Activated T-cell treated with anti-CD3 and anti-CD28 coated beads, Interleukin-2, amount 50 U/mL, for 48 hours (primary cell): ENCODE results near the gene QRFP.
"Not testable (repeated sequence)": the region's sequence is repeated elsewhere in the genome, so short reads cannot be mapped to it uniquely, and the experiment has no call there.

Source experiments
- DNase-seq, 2 experiments: peaks; one replicate each; pipeline ENCODE4 v3.0.0-alpha.2; 2020

Gene QRFP

DNA sequence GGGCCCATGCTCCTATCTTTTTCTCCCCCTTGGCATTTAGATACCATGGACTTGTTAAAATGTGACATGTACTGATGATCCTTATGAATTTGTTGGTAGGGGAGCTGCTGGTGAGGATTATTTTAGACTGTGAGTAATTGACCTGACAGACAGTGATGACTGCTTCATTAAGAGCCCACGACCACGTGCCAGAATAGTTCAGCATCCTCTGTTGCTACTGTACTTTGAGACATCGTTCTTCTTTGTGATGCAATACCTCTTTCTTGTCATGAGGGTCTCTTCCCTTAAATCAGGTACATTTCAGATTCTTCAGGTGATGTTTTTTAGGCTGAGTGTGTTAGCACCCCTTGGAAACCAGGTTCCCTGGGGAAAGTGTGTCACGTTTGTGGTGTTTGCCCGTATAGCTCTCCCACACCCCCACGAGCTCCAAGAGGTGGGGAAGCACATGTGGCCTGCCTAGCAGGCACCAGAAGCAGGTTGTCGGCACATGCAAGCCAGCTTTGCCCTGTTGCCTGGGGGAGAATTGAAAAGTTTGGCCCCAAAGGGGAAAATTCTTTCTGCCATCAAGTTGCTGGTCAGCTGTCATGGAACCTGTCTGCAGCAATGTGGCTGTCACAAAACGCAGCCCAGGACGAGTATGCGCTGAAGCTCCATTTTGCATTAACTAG lies 25.1 kb downstream of the QRFP start:
- no peak for DNase-seq

DNA sequence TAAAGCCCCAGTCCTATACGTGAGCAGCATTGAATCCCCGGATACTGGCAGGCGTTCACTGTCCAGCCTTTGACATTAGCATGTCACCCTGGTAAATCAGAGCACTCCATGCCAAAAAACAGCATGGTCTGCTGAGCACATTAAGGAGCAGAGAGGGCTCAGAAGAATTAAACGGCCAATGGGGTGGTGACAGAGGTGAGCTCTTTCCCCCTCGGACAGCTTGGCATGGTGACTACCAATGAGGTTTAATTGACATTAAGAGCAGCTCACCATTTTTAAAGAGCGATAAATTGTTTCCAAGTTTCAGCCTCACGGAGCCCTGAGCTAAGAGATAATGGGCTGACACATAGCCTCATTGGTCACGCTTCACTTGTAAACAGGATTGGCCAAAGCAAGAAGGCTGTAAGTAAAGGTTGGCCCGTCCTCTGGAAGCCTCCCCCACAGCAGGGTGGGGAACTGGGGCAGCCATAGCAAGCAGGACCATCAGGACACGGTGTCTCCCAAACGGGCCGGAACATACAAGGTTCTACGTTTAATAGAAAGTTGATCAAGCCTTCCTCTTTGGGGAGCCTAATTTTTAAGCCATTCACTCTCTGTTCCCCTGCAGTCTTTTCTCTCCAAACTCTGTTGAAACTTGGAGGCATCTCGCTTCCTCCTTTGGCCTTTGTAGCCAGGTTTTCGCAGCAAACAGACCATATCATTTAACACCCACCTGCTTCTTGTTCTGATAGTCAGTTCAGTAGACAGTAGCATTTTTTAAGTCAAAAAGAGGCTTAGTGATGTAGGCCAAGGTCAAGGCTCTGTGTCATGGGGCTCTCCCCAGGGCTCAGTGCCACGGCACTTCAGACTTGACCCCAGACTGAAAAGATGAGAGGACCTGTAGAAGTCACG lies 25.9 kb downstream of the QRFP start:
- DNase-seq, result no peak

DNA sequence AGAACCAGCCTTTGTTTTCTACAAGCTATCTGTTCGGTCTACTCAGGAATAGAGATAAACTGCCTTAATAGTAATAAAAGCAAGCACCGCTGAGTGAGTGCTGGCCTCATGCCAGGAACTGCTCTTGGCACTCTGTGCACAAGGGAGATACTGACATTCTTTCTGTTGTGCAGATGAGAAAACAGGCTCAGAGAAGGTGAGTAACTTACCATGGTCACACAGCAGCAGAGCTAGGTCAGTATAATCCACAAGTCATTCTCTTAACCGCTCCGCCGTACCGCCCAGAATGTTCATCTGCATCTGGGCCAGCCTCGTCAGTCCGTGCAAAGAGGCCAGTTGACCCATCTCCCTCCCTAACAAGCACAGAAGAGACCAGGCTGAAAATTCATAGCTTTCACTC lies 27.4 kb downstream of the QRFP start:
- DNase-seq, result no peak

DNA sequence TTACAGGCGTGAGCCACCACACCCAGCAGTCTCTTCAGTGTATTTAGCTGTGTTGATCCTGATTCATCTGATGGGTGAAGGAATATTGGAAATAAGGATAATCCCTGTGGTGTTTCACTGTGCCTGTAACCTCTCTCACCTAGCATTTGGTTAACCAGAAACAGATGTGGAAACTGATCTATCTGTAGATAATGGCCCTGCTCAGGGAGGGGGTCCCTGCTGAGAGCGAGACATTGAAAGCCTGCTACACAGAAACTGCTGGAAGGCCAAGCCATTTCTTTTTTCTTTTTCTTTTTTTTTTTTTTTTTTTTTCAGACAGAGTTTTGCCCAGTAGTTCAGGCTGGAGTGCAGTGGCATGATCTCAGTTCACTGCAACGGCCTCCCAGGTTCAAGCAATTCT lies 28.4 kb downstream of the QRFP start:
- no peak for DNase-seq

DNA sequence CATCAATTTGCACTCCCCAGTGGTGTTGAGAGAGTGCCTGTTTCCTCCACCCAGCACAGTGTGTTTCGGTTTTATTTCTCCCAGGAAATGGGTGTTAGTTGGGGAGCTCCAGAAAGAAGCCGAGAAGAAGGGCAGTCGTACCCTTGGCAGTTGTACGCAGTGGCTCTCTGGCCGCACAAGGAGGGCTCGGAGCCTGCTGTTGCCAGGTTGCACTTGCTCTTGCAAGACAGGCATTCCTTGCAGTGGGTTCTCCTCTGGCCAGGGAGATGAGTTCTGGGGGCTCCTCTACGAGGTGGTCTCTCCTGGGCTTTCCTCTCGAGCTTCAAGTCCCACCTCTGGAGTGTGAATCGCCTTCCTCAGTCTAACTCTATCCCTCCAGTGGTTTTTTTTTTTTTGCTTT lies 29.1 kb downstream of the QRFP start:
- no peak for DNase-seq

DNA sequence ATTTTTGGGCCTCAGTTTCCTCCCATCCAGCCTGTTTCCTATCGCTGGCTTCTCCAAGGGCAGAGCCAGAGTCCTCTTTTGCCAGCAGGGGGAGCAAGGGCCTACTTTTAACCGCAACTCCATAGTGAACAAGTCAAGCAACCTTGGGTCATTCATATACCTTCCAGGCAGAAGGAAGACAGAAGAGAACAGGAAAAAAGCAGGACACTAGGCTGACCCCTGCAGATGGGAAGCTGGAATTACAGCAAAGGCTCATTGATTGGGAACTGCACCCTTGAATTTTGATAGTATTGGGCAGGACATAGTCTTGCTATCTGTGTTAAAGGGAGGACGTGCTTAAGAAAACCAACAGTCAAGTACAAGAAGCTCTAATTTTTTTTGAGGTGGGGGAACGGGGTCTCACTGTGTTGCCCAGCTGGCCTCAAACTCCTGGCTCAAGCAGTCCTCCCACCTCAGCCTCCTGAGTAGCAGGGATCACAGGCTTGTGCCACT lies 30.1 kb downstream of the QRFP start:
- DNase-seq, result peak; percentile 72 to 73

DNA sequence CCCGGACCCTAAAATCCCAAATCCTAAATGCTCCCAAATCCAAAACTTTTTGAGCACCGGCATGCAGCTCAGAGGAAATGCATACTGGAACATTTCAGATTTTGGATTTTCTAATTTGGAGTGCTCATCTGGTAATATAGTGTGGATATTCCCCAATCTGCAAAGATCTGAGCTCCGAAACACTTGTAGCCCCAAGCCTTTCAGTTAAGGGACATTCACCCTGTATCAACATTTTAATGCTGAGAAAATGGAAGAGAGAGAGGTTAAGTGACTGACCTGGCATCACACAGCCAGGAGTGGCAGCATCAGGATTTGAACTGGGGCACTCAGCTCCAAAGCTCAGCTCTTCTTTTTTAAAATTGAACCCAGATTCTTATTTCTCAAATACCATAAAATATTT lies 30.7 kb downstream of the QRFP start:
- no peak for DNase-seq

DNA sequence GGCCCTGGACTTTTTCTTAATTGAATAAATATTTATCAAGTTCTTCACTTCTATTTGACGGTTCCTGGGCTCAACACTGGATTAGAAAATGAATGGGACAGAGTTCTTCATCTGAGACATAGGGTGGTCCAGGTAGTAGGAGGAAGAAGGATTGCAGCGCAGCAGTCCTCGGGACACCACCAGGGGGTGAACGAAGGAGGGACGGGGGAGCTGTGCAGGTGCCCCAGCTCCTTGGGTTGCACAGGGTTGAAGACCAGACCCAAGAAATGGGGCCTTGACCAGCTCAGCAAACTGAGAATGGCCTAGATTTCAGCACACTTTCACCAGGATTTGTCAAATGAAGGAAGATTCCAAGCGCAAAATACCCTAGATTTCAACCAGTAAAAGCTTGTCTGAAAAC lies 32.1 kb downstream of the QRFP start:
- DNase-seq, result no peak

DNA sequence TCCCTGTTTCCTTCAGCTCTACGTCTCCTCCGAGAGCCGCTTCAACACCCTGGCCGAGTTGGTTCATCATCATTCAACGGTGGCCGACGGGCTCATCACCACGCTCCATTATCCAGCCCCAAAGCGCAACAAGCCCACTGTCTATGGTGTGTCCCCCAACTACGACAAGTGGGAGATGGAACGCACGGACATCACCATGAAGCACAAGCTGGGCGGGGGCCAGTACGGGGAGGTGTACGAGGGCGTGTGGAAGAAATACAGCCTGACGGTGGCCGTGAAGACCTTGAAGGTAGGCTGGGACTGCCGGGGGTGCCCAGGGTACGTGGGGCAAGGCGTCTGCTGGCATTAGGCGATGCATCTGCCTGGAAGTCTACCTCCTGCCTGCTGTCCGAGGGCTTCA lies 33.9 kb downstream of the QRFP start:
- no peak for DNase-seq

DNA sequence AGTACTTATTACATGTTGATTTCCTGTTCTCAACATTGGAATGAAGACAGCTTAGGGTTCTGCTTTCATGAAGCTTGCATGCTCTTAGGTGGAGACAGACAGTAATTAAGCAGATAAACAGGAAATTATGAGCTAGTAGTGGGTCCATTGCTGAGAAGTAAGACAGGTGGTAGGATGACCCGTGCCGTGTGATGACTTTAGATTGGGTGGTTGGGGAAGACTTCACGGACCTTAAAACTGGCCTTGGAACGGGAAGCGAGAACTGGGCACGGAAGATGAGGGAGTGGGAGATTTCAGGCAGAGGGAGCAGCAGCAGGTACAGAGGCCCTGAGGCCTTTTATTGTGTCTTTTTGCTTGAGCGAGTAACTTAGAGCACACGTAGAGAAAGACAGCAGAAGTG lies 34.4 kb downstream of the QRFP start:
- no peak for DNase-seq

DNA sequence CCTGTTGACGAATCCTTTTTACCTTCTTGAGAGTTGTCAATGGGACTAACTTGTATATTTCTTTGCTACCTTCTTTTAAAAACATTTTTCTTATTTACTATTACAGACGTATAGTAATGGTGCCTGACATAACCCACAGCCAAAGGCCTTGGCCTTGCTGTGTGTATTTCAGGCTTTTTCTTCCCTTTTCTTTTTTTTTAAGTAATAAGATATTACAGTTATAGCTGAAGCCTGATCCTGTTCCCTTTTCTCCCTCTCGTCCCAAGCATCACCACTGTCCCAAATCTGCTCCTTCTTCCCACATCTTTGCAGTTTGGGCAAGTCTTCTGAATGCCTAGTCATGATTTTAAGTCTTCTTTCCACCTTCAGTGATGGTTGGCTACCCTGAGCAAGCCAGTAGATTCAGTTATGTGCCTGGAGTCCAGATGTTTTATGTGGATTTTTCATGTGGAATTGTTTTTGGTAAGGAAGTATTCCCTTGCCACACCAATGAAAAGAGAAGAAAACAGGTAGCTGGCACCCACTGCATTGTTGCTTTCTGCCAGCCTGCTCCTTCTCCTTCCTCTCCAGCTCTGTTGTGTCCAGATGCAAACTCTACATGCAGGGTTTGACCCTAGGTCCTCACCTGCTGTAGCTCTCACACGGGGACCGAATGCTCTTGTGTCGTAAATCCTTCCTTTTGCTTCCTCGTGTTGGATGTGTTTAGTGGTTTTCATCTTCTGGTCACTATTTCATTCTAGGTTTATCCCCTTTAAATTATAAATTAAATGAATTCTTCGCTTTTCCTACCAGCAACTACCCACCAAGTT lies 35.0 kb downstream of the QRFP start:
- no peak for DNase-seq

DNA sequence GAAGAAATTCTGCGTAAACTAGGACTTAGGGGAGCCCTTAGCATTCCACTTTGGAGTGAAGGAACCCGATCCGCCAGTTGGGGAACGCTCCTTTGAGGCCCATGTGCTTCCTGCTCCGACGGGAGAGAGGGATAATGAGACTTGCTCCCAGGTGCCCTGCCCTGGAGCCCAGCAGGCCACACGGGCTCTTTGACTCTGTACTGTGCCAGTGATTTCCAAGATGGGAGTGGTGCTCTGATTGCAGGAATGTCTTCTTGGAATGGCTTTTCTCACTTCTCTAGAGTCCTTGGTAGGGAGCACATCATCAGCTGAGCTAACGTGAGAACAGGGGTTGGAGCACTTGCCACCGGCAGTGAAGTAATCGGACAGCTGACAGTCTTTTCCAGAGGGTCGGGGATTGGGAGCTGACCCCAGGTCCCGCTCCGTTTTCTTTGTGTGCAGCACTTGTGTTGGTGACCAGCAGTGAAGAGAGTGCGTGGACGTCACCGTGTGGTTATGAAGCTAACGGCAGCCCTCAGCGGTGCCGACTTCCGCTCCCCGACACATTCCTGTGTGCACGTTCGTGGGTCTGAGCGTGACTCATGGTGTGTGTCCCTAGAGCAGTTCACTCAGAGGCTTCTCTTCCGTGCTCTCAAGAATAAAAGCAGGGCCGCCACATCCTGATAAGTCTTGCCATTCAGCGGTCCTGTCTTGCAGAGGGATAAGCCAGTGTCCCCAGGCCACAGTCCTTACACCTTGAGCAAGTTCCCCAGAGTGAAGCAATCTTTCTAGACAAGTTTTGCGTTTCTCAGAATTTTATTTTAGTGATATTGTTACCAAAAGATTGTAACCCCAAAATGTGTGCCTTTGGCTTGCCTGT lies 35.9 kb downstream of the QRFP start:
- DNase-seq, result no peak

DNA sequence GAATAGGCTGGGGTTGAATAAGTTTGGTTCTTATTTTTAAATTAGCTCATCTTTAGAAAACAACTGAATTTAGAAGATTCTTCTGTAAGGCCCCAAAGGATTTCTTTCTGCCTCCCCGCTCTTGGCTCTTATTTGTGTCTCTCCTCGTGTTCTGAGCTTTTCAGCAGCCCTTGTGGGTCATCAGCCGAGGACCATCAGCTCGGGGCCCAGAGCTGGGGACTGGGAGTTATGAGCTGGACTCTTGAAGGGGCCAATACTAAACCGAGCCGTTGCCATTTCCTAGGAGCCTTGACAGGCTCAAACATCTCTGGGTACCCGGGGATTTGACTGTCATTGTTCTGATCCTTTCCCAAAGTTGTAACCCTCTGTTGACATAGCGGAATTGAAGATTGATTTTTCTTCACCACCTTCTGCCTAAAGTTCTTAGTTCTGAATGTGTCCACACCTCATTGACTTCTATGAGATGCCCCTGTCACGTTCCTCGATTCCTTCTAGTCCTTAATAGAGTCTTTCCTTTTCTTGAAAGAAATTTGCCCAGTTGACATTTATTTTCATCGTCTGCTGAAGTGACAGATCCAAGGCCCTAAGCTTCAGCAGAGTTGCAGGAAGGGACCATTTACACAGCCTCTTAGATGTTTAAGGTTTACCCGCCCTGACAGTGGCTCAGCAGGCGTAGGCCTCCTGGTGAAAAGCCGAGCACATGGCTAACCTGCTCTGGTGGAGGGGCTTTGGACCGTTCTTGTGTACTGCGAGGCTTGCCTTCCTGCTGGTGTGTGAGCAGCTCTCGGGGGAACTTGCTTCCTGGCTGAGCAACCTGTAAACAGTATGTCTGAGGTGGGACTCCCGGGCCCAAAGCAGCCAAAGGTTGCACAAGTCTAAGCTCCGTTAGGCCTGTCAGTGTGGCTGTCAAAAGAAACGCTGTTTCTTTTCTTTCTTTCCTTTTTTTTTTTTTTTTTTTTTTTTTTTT lies 37.6 kb downstream of the QRFP start:
- DNase-seq, result no peak

DNA sequence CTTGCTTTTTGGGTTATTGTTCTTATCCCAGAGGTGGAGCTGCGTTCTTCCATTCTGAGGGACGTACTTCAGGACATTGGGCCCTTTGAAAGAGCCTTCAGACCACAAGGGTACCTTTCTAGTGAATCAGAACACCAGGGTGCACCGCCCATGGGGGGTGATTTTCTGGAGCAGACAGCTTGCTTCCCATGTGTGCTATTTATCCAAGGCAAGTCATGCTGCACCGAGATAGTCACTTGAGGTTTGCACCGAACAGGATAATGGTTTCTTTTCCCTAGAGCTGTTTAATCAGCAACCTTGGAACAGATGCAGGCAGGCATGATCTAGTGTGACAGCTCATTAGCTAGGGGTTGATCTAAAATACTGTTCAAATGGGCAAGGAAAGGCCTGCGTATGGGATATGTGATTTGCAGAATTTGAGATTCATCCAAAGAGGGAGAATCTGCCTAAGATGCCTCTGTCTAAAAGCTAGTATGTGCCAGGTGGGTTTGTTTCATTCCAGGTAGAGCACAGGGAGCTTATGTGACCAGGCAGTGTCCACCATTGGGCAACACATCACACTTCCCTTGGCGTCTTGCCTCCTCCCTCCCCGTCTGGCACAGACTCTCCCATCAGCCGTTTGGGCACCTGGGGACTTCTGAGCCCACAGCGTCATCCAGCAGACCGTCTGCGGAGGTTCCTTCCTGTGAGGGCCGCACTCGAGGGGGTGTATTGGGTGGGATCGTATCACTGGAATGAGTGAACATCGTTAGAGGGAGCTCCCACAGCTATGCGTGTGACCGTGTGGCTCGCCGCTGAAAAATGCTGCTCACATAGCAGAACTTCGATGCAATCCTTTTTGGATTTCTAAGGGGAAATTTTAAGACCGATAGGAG lies 38.5 kb downstream of the QRFP start:
- no peak for DNase-seq

DNA sequence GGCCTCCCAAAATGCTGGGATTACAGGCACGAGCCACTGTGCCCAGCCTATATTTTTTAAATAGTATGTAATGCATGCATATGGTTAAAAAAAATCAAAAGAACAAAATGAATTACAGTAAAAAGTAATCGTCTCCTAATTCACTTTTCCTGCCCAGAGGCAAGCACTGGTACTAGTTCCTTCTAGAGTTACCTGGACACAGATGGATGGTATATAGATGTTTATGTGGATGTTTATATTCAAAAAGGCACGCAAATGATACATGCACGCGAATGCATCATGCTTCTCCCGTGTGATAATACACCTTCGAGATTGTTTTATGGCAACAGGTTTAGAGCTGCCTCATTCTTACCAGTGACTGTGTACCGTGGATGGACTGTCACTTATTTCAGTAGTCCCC lies 40.1 kb downstream of the QRFP start:
- DNase-seq, result no peak

DNA sequence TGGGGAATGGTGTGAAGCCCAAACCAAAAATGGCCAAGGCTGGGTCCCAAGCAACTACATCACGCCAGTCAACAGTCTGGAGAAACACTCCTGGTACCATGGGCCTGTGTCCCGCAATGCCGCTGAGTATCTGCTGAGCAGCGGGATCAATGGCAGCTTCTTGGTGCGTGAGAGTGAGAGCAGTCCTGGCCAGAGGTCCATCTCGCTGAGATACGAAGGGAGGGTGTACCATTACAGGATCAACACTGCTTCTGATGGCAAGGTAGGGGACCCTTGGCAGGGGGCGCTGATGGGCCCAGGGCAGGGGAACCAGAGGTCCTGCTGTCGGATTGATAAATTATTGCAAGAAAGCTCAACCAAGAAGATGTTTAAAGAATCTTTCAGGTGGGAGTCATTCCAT lies 41.8 kb downstream of the QRFP start:
- no peak for DNase-seq

DNA sequence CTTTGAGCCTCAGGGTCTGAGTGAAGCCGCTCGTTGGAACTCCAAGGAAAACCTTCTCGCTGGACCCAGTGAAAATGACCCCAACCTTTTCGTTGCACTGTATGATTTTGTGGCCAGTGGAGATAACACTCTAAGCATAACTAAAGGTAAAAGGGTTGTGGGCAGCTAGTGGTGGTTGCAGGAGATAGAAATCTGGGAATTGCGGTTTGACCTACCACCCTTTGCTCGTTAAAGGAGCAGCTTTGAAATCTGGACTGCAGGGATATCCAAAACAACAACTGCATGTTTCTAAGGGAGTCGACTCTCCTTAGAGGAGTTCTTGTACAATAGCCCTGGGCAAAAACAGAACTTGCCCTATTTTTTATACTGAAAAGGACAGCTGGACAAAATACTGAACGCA lies 42.5 kb downstream of the QRFP start:
- DNase-seq, result no peak

DNA sequence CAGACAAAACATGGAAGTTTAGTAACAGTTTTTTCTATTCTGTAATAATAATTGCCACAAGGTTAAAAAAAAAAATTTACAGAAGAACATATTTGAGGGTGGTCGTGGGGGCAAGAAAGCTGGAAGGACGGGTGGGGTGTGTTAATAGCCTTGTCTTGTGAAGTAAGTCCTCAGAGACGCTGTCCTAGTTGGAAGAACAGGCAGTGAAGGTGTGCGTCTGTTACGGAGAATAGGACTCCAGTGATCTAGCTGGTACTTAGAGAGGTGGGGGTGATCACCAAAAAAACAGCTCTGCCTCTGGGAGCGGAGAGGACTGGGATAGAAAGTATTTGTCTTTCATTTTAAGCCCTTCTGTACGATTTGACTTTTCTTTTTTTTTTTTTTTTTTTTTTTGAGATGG lies 43.8 kb downstream of the QRFP start:
- DNase-seq, result no peak

DNA sequence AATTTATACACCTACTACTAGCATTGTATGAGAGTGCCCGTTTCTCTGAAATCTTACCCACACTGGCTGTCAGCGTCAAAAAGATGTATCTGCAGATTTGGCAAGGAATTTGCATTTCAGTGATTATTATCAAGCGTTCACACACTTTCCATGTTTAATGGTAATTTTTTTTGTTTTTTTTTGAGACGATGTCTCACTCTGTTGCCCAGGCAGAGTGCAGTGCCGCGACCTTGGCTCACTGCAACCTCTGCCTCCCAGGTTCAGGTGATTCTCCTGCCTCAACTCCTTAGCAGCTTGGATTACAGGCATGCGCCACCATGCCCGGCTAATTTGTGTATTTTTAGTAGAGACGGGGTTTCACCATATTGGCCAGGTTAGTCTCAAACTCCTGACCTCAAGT lies 47.3 kb downstream of the QRFP start:
- no peak for DNase-seq

DNA sequence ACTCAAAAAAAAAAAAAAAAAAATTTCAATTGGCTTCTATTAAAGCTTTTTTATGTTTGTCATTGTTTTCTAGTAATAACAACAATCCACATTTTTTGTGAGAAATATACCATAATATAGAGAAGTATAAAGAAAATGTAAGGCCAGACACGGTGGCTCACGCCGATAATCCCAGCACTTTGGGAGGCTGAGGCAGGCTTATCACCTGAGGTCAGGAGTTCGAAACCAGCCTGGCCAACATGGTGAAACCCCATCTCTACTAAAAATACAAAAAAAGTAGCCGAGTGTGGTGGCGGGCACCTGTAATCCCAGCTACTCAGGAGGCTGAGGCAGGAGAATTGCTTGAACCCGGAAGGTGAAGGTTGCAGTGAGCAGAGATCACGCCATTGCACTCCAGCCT lies 48.1 kb downstream of the QRFP start:
- DNase-seq, result not testable (repeated sequence)
